GM18502 (cell line): ENCODE measurements around the gene IRX2.

Experiments used
- ATAC-seq: cut with Tn5 transposase; IDR thresholded peaks from one replicate; pipeline ENCODE4 v1.9.1; 2021; ENCODE audit warnings: mild to moderate bottlenecking; ENCODE audit not compliant: unreplicated experiment, poor library complexity

IRX2 gene

GRCh38 chr5:2751592-2752021 is at the start of gene IRX2:
IRX2 (minus strand) TSS chr5:2751677; CDS start chr5:2751413, 264 bp downstream.
- ATAC-seq = no peak

GRCh38 chr5:2800035-2800434 is 48.6 kb upstream of the IRX2 start:
- ATAC-seq = no peak

GRCh38 chr5:2797981-2798380 is 46.5 kb upstream of the IRX2 start:
- no peak for ATAC-seq

GRCh38 chr5:2797160-2797559 is 45.7 kb upstream of the IRX2 start:
- no peak for ATAC-seq

- no peak for ATAC-seq
Observed at GRCh38 chr5:2783223-2783622, 31.7 kb upstream of the IRX2 start.

GRCh38 chr5:2782658-2783057 is 31.2 kb upstream of the IRX2 start:
- no peak for ATAC-seq

- no peak for ATAC-seq
Observed at GRCh38 chr5:2780421-2781171, 29.1 kb upstream of the IRX2 start.

GRCh38 chr5:2779459-2779858 is 28.0 kb upstream of the IRX2 start:
- no peak for ATAC-seq

GRCh38 chr5:2776337-2777302 is 25.1 kb upstream of the IRX2 start:
- ATAC-seq = no peak

GRCh38 chr5:2773327-2773726 is 21.9 kb upstream of the IRX2 start:
- no peak for ATAC-seq

- ATAC-seq = no peak
Observed at GRCh38 chr5:2767089-2767488, 15.6 kb upstream of the IRX2 start.

- no peak for ATAC-seq
Observed at GRCh38 chr5:2764581-2764980, 13.1 kb upstream of the IRX2 start.

GRCh38 chr5:2763533-2763794 is 12.0 kb upstream of the IRX2 start:
- ATAC-seq = no peak

GRCh38 chr5:2762744-2763532 is 11.5 kb upstream of the IRX2 start:
- ATAC-seq = no peak

- no peak for ATAC-seq
Observed at GRCh38 chr5:2761921-2762488, 10.5 kb upstream of the IRX2 start.

- ATAC-seq = no peak
Observed at GRCh38 chr5:2759696-2760461, 8.4 kb upstream of the IRX2 start.

GRCh38 chr5:2759091-2759490 is 7.6 kb upstream of the IRX2 start:
- no peak for ATAC-seq

GRCh38 chr5:2758632-2759031 is 7.2 kb upstream of the IRX2 start:
- ATAC-seq = no peak

- no peak for ATAC-seq
Observed at GRCh38 chr5:2757563-2758351, 6.3 kb upstream of the IRX2 start.
